A549 (cell line): Measurements from ENCODE around the gene NDFIP1. TPM values are rescaled to one million over a fixed set of nuclear protein-coding genes. Genes with fewer than 3 reads are reported as not detected.
A peak's percentile ranks its signal among the peaks of the same experiment; 100 is the strongest.

Experiments used
- ATAC-seq, 2 experiments: fragments of 200-7000 bp in 1 of 2; fragments of >200 bp in 1 of 2; cut with Nextera tagmentation in 1 of 2; cut with Tn5 transposase in 1 of 2; 3 replicates each; pipeline versions ENCODE4 v1.8.0 to v1.9.1; 2018 to 2020; ENCODE audit warnings: mild to moderate bottlenecking in 1 of 2, moderate library complexity in 1 of 2
- CTCF ChIA-PET: fragments of 300-600 bp; sonication (Branson Sonifier 250); formaldehyde crosslinking; extraction: SDS; loops from one replicate; lab custom pipeline; 2021; ENCODE audit warnings: antibody characterized with exemption, inconsistent platforms; lab: Yijun Ruan, JAX
- POLR2A ChIA-PET: fragments of 350-600 bp; formaldehyde crosslinking; extraction: SDS; loops from one replicate; lab custom pipeline; 2021; ENCODE audit warnings: antibody characterized with exemption, inconsistent platforms; lab: Yijun Ruan, JAX
- DNase-seq, 2 experiments: peaks; one replicate each; pipeline versions ENCODE4 v3.0.0 to v3.0.0-alpha.2; 2011 to 2016; ENCODE audit warnings: low read depth in 1 of 2, low spot score in 1 of 2
- FAIRE-seq: peaks from 2 replicates; lab custom pipeline; 2011; peaks lifted over from hg19 to GRCh38; lab: Jason Lieb, UNC
- H3K27ac ChIP-seq, 2 experiments: fragments of >200 bp; sonication (Bioruptor Twin); formaldehyde crosslinking; 3 replicates each; pipeline ENCODE4 v1.5.1; 2016 to 2017
- H3K4me1 ChIP-seq: fragments of >200 bp; sonication (Bioruptor Twin); formaldehyde crosslinking; 3 replicates; pipeline ENCODE4 v1.6.1; 2016
- H3K4me2 ChIP-seq: fragments of >200 bp; sonication (Bioruptor Twin); formaldehyde crosslinking; 3 replicates; pipeline ENCODE4 v1.6.1; 2016
- H3K4me3 ChIP-seq: fragments of >200 bp; sonication (Bioruptor Twin); formaldehyde crosslinking; 3 replicates; pipeline ENCODE4 v1.5.1; 2016
- H3K9me3 ChIP-seq: fragments of >200 bp; sonication (Bioruptor Twin); formaldehyde crosslinking; 3 replicates; pipeline ENCODE4 v1.6.1; 2016
- BHLHE40 ChIP-seq: IDR thresholded peaks from 2 replicates; pipeline ENCODE4 v1.6.1; 2012; ENCODE audit warnings: low read depth, low read length, inconsistent platforms
- CBX8 ChIP-seq: fragments of 200-600 bp; sonication (generic); IDR thresholded peaks from 2 replicates; pipeline ENCODE4 v1.6.1; 2016
- CHD2 ChIP-seq: fragments of 150-350 bp; IDR thresholded peaks from 2 replicates; pipeline ENCODE4 v1.6.1; 2014; ENCODE audit warnings: low read length; ENCODE audit not compliant: partially characterized antibody
- EHF ChIP-seq: fragments of 250-450 bp; sonication (Bioruptor Pico); IDR thresholded peaks from 2 replicates; pipeline ENCODE4 v1.5.0; 2020; ENCODE audit warnings: mild to moderate bottlenecking
- EP300 ChIP-seq, 2 experiments: fragments of >200 bp; sonication (Bioruptor Twin); formaldehyde crosslinking; IDR thresholded peaks; 2 replicates in 1 of 2; 3 replicates in 1 of 2; pipeline ENCODE4 v1.6.1; 2016 to 2017
- FOXS1 ChIP-seq: fragments of 250-450 bp; sonication (Bioruptor Pico); IDR thresholded peaks from 2 replicates; pipeline ENCODE4 v1.5.0; 2020; ENCODE audit warnings: mild to moderate bottlenecking, moderate library complexity
- HDAC2 ChIP-seq: fragments of 200-600 bp; sonication (generic); IDR thresholded peaks from 2 replicates; pipeline ENCODE4 v1.6.1; 2016
- JUNB ChIP-seq: fragments of >200 bp; sonication (Bioruptor Twin); formaldehyde crosslinking; IDR thresholded peaks from 2 replicates; pipeline ENCODE4 v1.6.1; 2016
- KDM1A ChIP-seq: fragments of 200-600 bp; sonication (generic); IDR thresholded peaks from 2 replicates; pipeline ENCODE4 v1.6.1; 2016; ENCODE audit warnings: low read depth, mild to moderate bottlenecking
- MAFK ChIP-seq: fragments of 450-650 bp; IDR thresholded peaks from 2 replicates; pipeline ENCODE4 v1.6.1; 2014; ENCODE audit not compliant: partially characterized antibody
- MAZ ChIP-seq: fragments of 150-350 bp; IDR thresholded peaks from 2 replicates; pipeline ENCODE4 v1.6.1; 2014; ENCODE audit warnings: antibody characterized with exemption, low read depth, low read length, borderline replicate concordance
- MYC ChIP-seq: IDR thresholded peaks from 2 replicates; pipeline ENCODE4 v1.6.1; 2012; ENCODE audit warnings: mild to moderate bottlenecking, inconsistent platforms, low read length, improper control_type of control experiment, borderline replicate concordance
- NFE2L2 ChIP-seq: fragments of 150-350 bp; conservative IDR thresholded peaks from 2 replicates; pipeline ENCODE4 v1.6.1; 2014; ENCODE audit warnings: low read length
- NPAS2 ChIP-seq: fragments of 250-450 bp; sonication (Bioruptor Pico); IDR thresholded peaks from 2 replicates; pipeline ENCODE4 v1.8.0; 2022; ENCODE audit warnings: mild to moderate bottlenecking, moderate library complexity, borderline replicate concordance
- POLR2A ChIP-seq: IDR thresholded peaks from 2 replicates; pipeline ENCODE4 v1.6.1; 2012; ENCODE audit warnings: mild to moderate bottlenecking, low read length
- POLR2AphosphoS2 ChIP-seq: conservative IDR thresholded peaks from 2 replicates; pipeline ENCODE4 v1.6.1; 2012; ENCODE audit warnings: low read length, improper control_type of control experiment, inconsistent platforms
- RAD21 ChIP-seq, 2 experiments: fragments of >200 bp in 1 of 2; sonication (Bioruptor Twin) in 1 of 2; formaldehyde crosslinking in 1 of 2; IDR thresholded peaks in 1 of 2; conservative IDR thresholded peaks in 1 of 2; 2 replicates in 1 of 2; 3 replicates in 1 of 2; pipeline ENCODE4 v1.6.1; 2012 to 2018; ENCODE audit warnings: inconsistent platforms in 1 of 2
- RFX5 ChIP-seq: fragments of 450-650 bp; IDR thresholded peaks from 2 replicates; pipeline ENCODE4 v1.7.1; 2014; ENCODE audit warnings: antibody characterized with exemption, mild to moderate bottlenecking, moderate library complexity
- SREBF2 ChIP-seq: fragments of 450-650 bp; IDR thresholded peaks from 2 replicates; pipeline ENCODE4 v1.6.1; 2014; ENCODE audit warnings: mild to moderate bottlenecking, moderate library complexity
- ZFP36 ChIP-seq: fragments of 450-650 bp; IDR thresholded peaks from 2 replicates; pipeline ENCODE4 v1.6.1; 2014; ENCODE audit warnings: borderline replicate concordance; ENCODE audit not compliant: partially characterized antibody
- ZNF302 ChIP-seq: fragments of 250-450 bp; sonication (Bioruptor Pico); IDR thresholded peaks from 2 replicates; pipeline ENCODE4 v1.9.0; 2021; ENCODE audit warnings: inconsistent platforms, mild to moderate bottlenecking, moderate library complexity
- ZSCAN20 ChIP-seq: fragments of 250-450 bp; sonication (Bioruptor Pico); IDR thresholded peaks from 2 replicates; pipeline ENCODE4 v1.8.0; 2022; ENCODE audit warnings: mild to moderate bottlenecking, moderate library complexity
- WGBS: methylation state at CpG from one replicate; pipeline ENCODE4 v1.1.6; 2017; ENCODE audit errors: missing lambda C conversion rate; 5-methylcytosine and 5-hydroxymethylcytosine counted together
- polyA plus RNA-seq, 4 experiments: library from polyadenylated mRNA; depleted of rRNA in 3 of 4; stranded (reverse); fragments of >200 nt; fragmentation: RNase III in 1 of 4; extraction: RNeasy Plus Mini Kit Qiagen cat#74134 plus additional on column Dnase treatment in 1 of 4; gene quantifications; 2 replicates in 3 of 4; 3 replicates in 1 of 4; pipeline ENCODE4 v1.2.3, GENCODE V29; 2011 to 2017
- TF ChIP-seq, protein P1 (sequence below): fragments of 250-450 bp; sonication (Bioruptor Pico); IDR thresholded peaks from 2 replicates; pipeline ENCODE4 v1.5.0; 2020; ENCODE audit warnings: low read depth, mild to moderate bottlenecking, moderate library complexity
- TF ChIP-seq, protein P2 (sequence below): fragments of >200 bp; sonication (Bioruptor Twin); formaldehyde crosslinking; IDR thresholded peaks from 2 replicates; pipeline ENCODE4 v1.6.1; 2016
- TF ChIP-seq, protein P3 (sequence below): fragments of >200 bp; sonication (Bioruptor Twin); formaldehyde crosslinking; IDR thresholded peaks from 3 replicates; pipeline ENCODE4 v1.6.1; 2016
- TF ChIP-seq, protein P4 (sequence below): IDR thresholded peaks from 2 replicates; pipeline ENCODE4 v1.6.1; 2012
- TF ChIP-seq, protein P5 (sequence below): IDR thresholded peaks from 2 replicates; pipeline ENCODE4 v1.6.1; 2012

Gene NDFIP1
- polyA plus RNA-seq, 2 of the 4 experiments (the other 2 are of a cell fraction) = 42.4 to 58.0 TPM

DNA sequence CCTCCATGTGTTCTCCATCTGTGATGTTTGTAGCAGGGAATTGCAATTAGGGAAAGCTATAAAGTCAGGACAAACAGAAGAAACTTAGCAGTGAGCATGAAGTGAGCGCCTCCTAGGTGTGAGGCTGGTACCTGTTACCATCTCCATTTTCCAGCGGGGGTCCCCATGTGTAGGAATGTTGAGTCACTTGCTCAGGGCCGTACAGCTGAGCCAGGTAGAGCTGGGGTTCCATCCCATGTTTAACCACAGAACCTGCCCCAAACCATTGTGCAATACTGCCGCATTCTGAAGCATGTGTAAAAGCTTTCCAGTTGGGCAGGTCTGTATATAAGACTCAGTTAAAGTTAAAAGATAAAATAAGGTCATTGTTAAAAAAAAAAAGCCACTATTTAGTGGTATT lies 62.7 kb downstream of the NDFIP1 start:
- Histone ChIP-seq H3K9me3 (no peaks in the 10 kb centered on the region), H3K4me3 (no peak overlapping the region)
- TF ChIP-seq CHD2 (no peak), ZSCAN20 (no peak), RAD21 (conservative IDR thresholded peaks at IDR 0.05 in 1 of 2, IDR thresholded peaks at IDR 0.05 in 1 of 2) (no peak), RFX5 (no peak), KDM1A (no peak), BHLHE40 (no peak), EP300 (IDR thresholded peaks at IDR 0.05) (no peak), MAFK (no peak), FOXS1 (CRISPR knock-in tag) (no peak)
- TF ChIP-seq, protein P1, sequence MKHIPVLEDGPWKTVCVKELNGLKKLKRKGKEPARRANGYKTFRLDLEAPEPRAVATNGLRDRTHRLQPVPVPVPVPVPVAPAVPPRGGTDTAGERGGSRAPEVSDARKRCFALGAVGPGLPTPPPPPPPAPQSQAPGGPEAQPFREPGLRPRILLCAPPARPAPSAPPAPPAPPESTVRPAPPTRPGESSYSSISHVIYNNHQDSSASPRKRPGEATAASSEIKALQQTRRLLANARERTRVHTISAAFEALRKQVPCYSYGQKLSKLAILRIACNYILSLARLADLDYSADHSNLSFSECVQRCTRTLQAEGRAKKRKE (CRISPR knock-in tag) = no peak
- TF ChIP-seq, all 56 proteins: peak for 0
- 80% methylated on average over 4 of the region's 4 CpGs for WGBS
- CTCF ChIA-PET = interaction anchor here (1.1 to 2.3 kb wide), 5 partner anchors 10 to 542 kb away, joined by 3 to 11 read pairs (median 5); no protein-coding TSS in a partner anchor
- DNase-seq (no peak), ATAC-seq (no peak), FAIRE-seq (no peak)
- no peaks in the 10 kb centered on the region for H3K4me1 ChIP-seq
- no peak overlapping the region for H3K27ac ChIP-seq
- POLR2A ChIA-PET = no interaction called here
- H3K4me2 ChIP-seq = no peak overlapping the region

DNA sequence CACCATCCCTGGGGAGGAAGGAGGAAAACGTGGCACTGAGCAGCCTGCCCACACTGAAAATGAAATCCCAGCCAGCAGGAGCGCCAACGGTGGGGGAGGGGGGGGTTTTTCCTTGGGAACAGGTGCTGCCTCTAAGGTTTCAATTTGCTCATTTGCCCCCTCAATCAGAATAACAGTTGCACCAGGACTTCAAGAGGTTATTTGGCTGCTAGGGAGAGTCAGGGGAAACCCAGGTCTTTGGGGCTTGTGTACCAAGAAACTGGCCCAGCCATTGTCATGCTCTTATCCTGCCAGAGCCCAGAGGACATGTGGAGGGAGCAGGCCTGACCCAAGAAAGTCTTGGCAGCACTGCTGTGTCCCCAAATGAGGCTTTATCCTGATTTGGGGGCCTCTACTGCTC lies 66.5 kb downstream of the NDFIP1 start:
- WGBS = 69% methylated on average over 3 of the region's 3 CpGs
- CTCF ChIA-PET = interaction anchor here (0.8 to 1.5 kb wide), 3 partner anchors 9 to 114 kb away, joined by 3 to 4 read pairs (median 3); no protein-coding TSS in a partner anchor
- Histone ChIP-seq H3K9me3 (no peaks in the 10 kb centered on the region), H3K4me3 (no peak overlapping the region), H3K4me2 (no peak overlapping the region), H3K27ac (no peak overlapping the region), H3K4me1 (no peaks in the 10 kb centered on the region)
- DNase-seq = no peak
- FAIRE-seq = no peak
- TF ChIP-seq MYC = no peak
- TF ChIP-seq EHF (CRISPR knock-in tag) = no peak
- TF ChIP-seq MAZ = no peak
- no peak for TF ChIP-seq NFE2L2
- TF ChIP-seq JUNB = no peak
- no peak for TF ChIP-seq CHD2
- TF ChIP-seq SREBF2 = no peak
- TF ChIP-seq, protein P2, sequence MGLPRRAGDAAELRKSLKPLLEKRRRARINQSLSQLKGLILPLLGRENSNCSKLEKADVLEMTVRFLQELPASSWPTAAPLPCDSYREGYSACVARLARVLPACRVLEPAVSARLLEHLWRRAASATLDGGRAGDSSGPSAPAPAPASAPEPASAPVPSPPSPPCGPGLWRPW = no peak
- no peak for TF ChIP-seq RAD21 (conservative IDR thresholded peaks at IDR 0.05 in 1 of 2, IDR thresholded peaks at IDR 0.05 in 1 of 2)
- TF ChIP-seq, protein P3, sequence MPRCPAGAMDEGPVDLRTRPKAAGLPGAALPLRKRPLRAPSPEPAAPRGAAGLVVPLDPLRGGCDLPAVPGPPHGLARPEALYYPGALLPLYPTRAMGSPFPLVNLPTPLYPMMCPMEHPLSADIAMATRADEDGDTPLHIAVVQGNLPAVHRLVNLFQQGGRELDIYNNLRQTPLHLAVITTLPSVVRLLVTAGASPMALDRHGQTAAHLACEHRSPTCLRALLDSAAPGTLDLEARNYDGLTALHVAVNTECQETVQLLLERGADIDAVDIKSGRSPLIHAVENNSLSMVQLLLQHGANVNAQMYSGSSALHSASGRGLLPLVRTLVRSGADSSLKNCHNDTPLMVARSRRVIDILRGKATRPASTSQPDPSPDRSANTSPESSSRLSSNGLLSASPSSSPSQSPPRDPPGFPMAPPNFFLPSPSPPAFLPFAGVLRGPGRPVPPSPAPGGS = no peak
- TF ChIP-seq NPAS2 = no peak
- no peak for TF ChIP-seq ZNF302
- no peak for TF ChIP-seq CBX8
- ATAC-seq = peak in 1 of 2 experiments; percentile 23; a peak in 1 of 6 replicates
- POLR2A ChIA-PET = no interaction called here

DNA sequence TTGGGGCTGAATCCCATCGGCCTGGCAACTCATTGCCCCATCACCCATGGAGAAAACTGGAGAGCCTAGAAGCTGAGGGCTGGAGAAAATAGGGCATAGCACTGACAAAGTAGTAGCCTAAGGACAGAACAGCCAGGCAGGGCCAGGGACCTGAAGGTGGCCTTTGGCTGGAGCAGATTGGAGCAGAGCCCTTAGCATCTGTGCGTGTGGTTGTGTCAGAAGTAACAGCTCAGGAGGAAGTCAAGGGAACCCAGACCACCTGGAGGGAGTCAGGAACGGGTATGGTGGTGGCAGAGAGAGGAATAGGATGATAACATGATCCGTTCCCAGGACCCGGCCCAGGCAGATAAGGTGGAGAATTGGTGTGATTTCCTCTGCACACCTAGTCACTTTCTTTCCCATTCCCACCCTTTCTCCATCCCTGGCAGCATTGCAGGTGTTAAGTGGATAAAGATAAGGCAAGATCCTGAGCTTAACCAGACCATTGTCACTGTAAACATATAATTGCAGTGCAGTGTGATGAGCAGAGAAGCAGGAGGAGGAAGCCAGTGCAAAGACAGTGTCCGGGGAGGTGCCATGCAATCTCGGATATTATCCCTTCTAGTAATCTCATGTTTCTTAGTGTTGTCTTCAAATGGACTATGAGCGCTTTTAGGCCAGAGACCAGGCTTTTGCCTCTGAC lies 67.0 kb downstream of the NDFIP1 start:
- CTCF ChIA-PET = interaction anchor here (0.8 to 1.5 kb wide), 4 partner anchors 9 to 114 kb away, joined by 3 to 4 read pairs (median 3); no protein-coding TSS in a partner anchor
- POLR2A ChIA-PET = no interaction called here

More for the DNA sequence above, 67.0 kb downstream of the NDFIP1 start:
- ATAC-seq (peak; percentile 27 to 33; a peak in 4 of 6 replicates), FAIRE-seq (no peak), DNase-seq (no peak)
- H3K27ac ChIP-seq = no peak overlapping the region
- H3K4me1 ChIP-seq = no peaks in the 10 kb centered on the region
- H3K4me3 ChIP-seq = no peak overlapping the region
- TF ChIP-seq SREBF2 (no peak), RAD21 (conservative IDR thresholded peaks at IDR 0.05 in 1 of 2, IDR thresholded peaks at IDR 0.05 in 1 of 2) (no peak), JUNB (no peak), POLR2AphosphoS2 (no peak), NPAS2 (no peak), POLR2A (no peak), HDAC2 (no peak), NFE2L2 (no peak), ZFP36 (no peak), ZNF302 (no peak)
- TF ChIP-seq, protein P4, sequence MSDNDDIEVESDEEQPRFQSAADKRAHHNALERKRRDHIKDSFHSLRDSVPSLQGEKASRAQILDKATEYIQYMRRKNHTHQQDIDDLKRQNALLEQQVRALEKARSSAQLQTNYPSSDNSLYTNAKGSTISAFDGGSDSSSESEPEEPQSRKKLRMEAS = no peak
- TF ChIP-seq, protein P5, sequence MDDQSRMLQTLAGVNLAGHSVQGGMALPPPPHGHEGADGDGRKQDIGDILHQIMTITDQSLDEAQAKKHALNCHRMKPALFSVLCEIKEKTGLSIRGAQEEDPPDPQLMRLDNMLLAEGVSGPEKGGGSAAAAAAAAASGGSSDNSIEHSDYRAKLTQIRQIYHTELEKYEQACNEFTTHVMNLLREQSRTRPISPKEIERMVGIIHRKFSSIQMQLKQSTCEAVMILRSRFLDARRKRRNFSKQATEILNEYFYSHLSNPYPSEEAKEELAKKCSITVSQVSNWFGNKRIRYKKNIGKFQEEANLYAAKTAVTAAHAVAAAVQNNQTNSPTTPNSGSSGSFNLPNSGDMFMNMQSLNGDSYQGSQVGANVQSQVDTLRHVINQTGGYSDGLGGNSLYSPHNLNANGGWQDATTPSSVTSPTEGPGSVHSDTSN = no peak
- no peaks in the 10 kb centered on the region for H3K9me3 ChIP-seq
- 75% methylated on average over 8 of the region's 8 CpGs for WGBS
- H3K4me2 ChIP-seq = no peak overlapping the region
